H9 (cell line): ENCODE data around the gene MN1. TPM values are rescaled to one million over a fixed set of nuclear protein-coding genes. Genes with fewer than 3 reads are reported as not detected.

Experiments
- DNase-seq: peaks from one replicate; pipeline ENCODE4 v3.0.0-alpha.2; 2017
- H2AFZ ChIP-seq: one replicate; pipeline ENCODE4 v1.6.1; 2013; ENCODE audit warnings: mild to moderate bottlenecking, low read length, control low read depth, moderate library complexity
- H2AK5ac ChIP-seq: 2 replicates; pipeline ENCODE4 v1.6.1; 2013; ENCODE audit warnings: low read length, control low read depth, mixed read lengths; ENCODE audit not compliant: insufficient read length
- H2BK120ac ChIP-seq: one replicate; pipeline ENCODE4 v1.6.1; 2013; ENCODE audit warnings: low read depth, mild to moderate bottlenecking, low read length, control low read depth, inconsistent platforms; ENCODE audit not compliant: poor library complexity, severe bottlenecking
- H2BK12ac ChIP-seq: 2 replicates; pipeline ENCODE4 v1.6.1; 2013; ENCODE audit warnings: low read length, control low read depth, mixed read lengths, low read depth; ENCODE audit not compliant: insufficient read length
- H2BK15ac ChIP-seq: 2 replicates; pipeline ENCODE4 v1.6.1; 2013; ENCODE audit warnings: low read depth, low read length, control low read depth
- H2BK20ac ChIP-seq: one replicate; pipeline ENCODE4 v1.6.1; 2013; ENCODE audit warnings: low read depth, mild to moderate bottlenecking, low read length, control low read depth, inconsistent platforms; ENCODE audit not compliant: poor library complexity, severe bottlenecking
- H2BK5ac ChIP-seq: 2 replicates; pipeline ENCODE4 v1.6.1; 2013; ENCODE audit warnings: low read length, control low read depth, mixed read lengths; ENCODE audit not compliant: insufficient read length
- H3K14ac ChIP-seq: 2 replicates; pipeline ENCODE4 v1.6.1; 2013; ENCODE audit warnings: low read length, control low read depth; ENCODE audit not compliant: insufficient read depth
- H3K18ac ChIP-seq: 2 replicates; pipeline ENCODE4 v1.6.1; 2013; ENCODE audit warnings: low read depth, mild to moderate bottlenecking, mixed read lengths, low read length, control low read depth; ENCODE audit not compliant: insufficient read length
- H3K23ac ChIP-seq: 2 replicates; pipeline ENCODE4 v1.6.1; 2013; ENCODE audit warnings: low read length, control low read depth, mixed read lengths, low read depth; ENCODE audit not compliant: insufficient read length
- H3K23me2 ChIP-seq: 2 replicates; pipeline ENCODE4 v1.6.1; 2013; ENCODE audit warnings: low read depth, mild to moderate bottlenecking, mixed read lengths, low read length, control low read depth; ENCODE audit not compliant: insufficient read length, poor library complexity, severe bottlenecking
- H3K27ac ChIP-seq: 2 replicates; pipeline ENCODE4 v1.5.1; 2013; ENCODE audit warnings: low read length, control low read depth, mixed read lengths, low read depth; ENCODE audit not compliant: insufficient read length
- H3K27me3 ChIP-seq: 2 replicates; pipeline ENCODE4 v1.6.1; 2013; ENCODE audit warnings: low read length, control low read depth, inconsistent platforms; ENCODE audit not compliant: insufficient read depth
- H3K4ac ChIP-seq: 2 replicates; pipeline ENCODE4 v1.6.1; 2013; ENCODE audit warnings: low read depth, mild to moderate bottlenecking, control low read depth, inconsistent platforms, low read length, moderate library complexity
- H3K4me1 ChIP-seq: 2 replicates; pipeline ENCODE4 v1.6.1; 2013; ENCODE audit warnings: low read length, control low read depth, inconsistent platforms; ENCODE audit not compliant: insufficient read depth
- H3K4me2 ChIP-seq: 2 replicates; pipeline ENCODE4 v1.6.1; 2013; ENCODE audit warnings: low read length, control low read depth, mixed read lengths; ENCODE audit not compliant: insufficient read length, insufficient read depth
- H3K56ac ChIP-seq: 2 replicates; pipeline ENCODE4 v1.6.1; 2013; ENCODE audit warnings: low read depth, mild to moderate bottlenecking, mixed read lengths, low read length, control low read depth; ENCODE audit not compliant: insufficient read length
- H3K79me1 ChIP-seq: 2 replicates; pipeline ENCODE4 v1.6.1; 2013; ENCODE audit warnings: low read depth, mild to moderate bottlenecking, moderate library complexity, low read length, control low read depth, inconsistent platforms; ENCODE audit not compliant: insufficient read depth, poor library complexity, severe bottlenecking
- H3K79me2 ChIP-seq: 2 replicates; pipeline ENCODE4 v1.6.1; 2013; ENCODE audit warnings: low read length, control low read depth, inconsistent platforms; ENCODE audit not compliant: insufficient read depth
- H3K9ac ChIP-seq: 2 replicates; pipeline ENCODE4 v1.6.1; 2013; ENCODE audit warnings: low read length, control low read depth, mixed read lengths; ENCODE audit not compliant: insufficient read length; ENCODE audit errors: extremely low read depth
- H3K9me3 ChIP-seq: one replicate; pipeline ENCODE4 v1.6.1; 2013; ENCODE audit warnings: low read depth, low read length, inconsistent platforms; ENCODE audit not compliant: control insufficient read depth
- H3T11ph ChIP-seq: one replicate; pipeline ENCODE4 v1.6.1; 2013; ENCODE audit warnings: mild to moderate bottlenecking, low read length, control low read depth, inconsistent platforms
- H4K20me1 ChIP-seq: one replicate; pipeline ENCODE4 v1.6.1; 2013; ENCODE audit not compliant: control insufficient read depth, insufficient read length, insufficient read depth
- H4K5ac ChIP-seq: 2 replicates; pipeline ENCODE4 v1.6.1; 2013; ENCODE audit warnings: low read depth, mild to moderate bottlenecking, mixed read lengths, low read length, control low read depth; ENCODE audit not compliant: insufficient read length
- H4K8ac ChIP-seq: replicated peaks from 2 replicates; pipeline ENCODE4 v1.6.1; 2013; ENCODE audit warnings: low read length, control low read depth, mixed read lengths, low read depth; ENCODE audit not compliant: insufficient read length
- H4K91ac ChIP-seq: 2 replicates; pipeline ENCODE4 v1.6.1; 2013; ENCODE audit warnings: low read depth, mild to moderate bottlenecking, moderate library complexity, mixed read lengths, low read length, control low read depth; ENCODE audit not compliant: insufficient read length
- H3K27ac Mint-ChIP-seq, 3 experiments: 2 replicates in 2 of 3; 3 replicates in 1 of 3; pipeline ENCODE4 v1.8.0; 2020 to 2021; ENCODE audit warnings: mixed read lengths in 3 of 3, mild to moderate bottlenecking in 1 of 3, moderate library complexity in 1 of 3
- H3K27me3 Mint-ChIP-seq: 2 replicates; pipeline ENCODE4 v1.8.0; 2021; ENCODE audit warnings: low read depth, mild to moderate bottlenecking, moderate library complexity, mixed read lengths
- H3K36me3 Mint-ChIP-seq, 3 experiments: 2 replicates in 2 of 3; 3 replicates in 1 of 3; pipeline ENCODE4 v1.8.0; 2020 to 2021; ENCODE audit warnings: low read depth in 3 of 3, mixed read lengths in 3 of 3; ENCODE audit not compliant: insufficient read depth in 1 of 3
- H3K4me1 Mint-ChIP-seq, 2 experiments: 2 replicates each; pipeline ENCODE4 v1.8.0; 2020; ENCODE audit warnings: mixed read lengths in 2 of 2
- H3K4me3 Mint-ChIP-seq, 2 experiments: 2 replicates in 1 of 2; 3 replicates in 1 of 2; pipeline ENCODE4 v1.8.0; 2020 to 2021; ENCODE audit warnings: mild to moderate bottlenecking in 2 of 2, mixed read lengths in 2 of 2, moderate library complexity in 1 of 2
- H3K9me3 Mint-ChIP-seq, 2 experiments: 2 replicates in 1 of 2; 3 replicates in 1 of 2; pipeline ENCODE4 v1.8.0; 2020; ENCODE audit warnings: mild to moderate bottlenecking in 2 of 2, mixed read lengths in 2 of 2, moderate library complexity in 1 of 2
- CTCF ChIP-seq: fragments of 200-600 bp; sonication (generic); conservative IDR thresholded peaks from 3 replicates; pipeline ENCODE4 v1.8.0; 2021; ENCODE audit warnings: antibody characterized with exemption, mild to moderate bottlenecking
- WGBS: extraction: QIAGEN DNeasy Blood & Tissue Kit; methylation state at CpG from one replicate; pipeline ENCODE4 v1.1.7; 2013; ENCODE audit warnings: missing lambda C conversion rate, low lambda C conversion rate, mixed read lengths; ENCODE audit not compliant: insufficient read length; ENCODE audit errors: extremely low coverage; 5-methylcytosine and 5-hydroxymethylcytosine counted together
- total RNA-seq: library from RNA; stranded (reverse); gene quantifications from 2 replicates; pipeline ENCODE4 v1.2.1, GENCODE V29; 2021

MN1 gene
- total RNA-seq, 1 experiment from 2014 or later: 2.8 TPM

GRCh38 chr22:27750584-27751265 lies 50.8 kb downstream of the MN1 start:
- no peak for TF ChIP-seq CTCF
- H3K27ac Mint-ChIP-seq: peak overlapping the region; percentile 39 to 86 (median 41); a peak in 3 of 7 replicates
- H3K4me3 Mint-ChIP-seq: no peak overlapping the region
- Histone ChIP-seq H3K4me1 (peaks cover 20% of the 10 kb centered on the region), H2BK12ac (no peak overlapping the region), H2BK15ac (no peak overlapping the region), H3K27me3 (no peaks in the 10 kb centered on the region; the same call in 1 of the 2 replicates), H3K14ac (no peak overlapping the region), H3K9me3 (no peaks in the 10 kb centered on the region), H3K4me2 (no peak overlapping the region), H4K91ac (no peak overlapping the region), H2AFZ (no peak overlapping the region), H3K79me2 (no peaks in the 10 kb centered on the region), H3K23me2 (no peaks in the 10 kb centered on the region), H4K20me1 (peaks cover 2% of the 10 kb centered on the region), H3K27ac (no peak overlapping the region), H3T11ph (no peak overlapping the region), H2BK20ac (no peak overlapping the region), H3K79me1 (no peaks in the 10 kb centered on the region), H4K5ac (no peak overlapping the region), H3K4ac (no peak overlapping the region), H2BK5ac (no peak overlapping the region), H2AK5ac (no peak overlapping the region), H3K56ac (no peak overlapping the region), H3K23ac (no peak overlapping the region), H3K9ac (no peak overlapping the region), H3K18ac (no peak overlapping the region), H2BK120ac (no peak overlapping the region), H4K8ac (no peak overlapping the region)
- peaks cover 19% of the 10 kb centered on the region for H3K27me3 Mint-ChIP-seq
- H3K36me3 Mint-ChIP-seq: no peaks in the 10 kb centered on the region; a peak in 1 of 7 replicates
- no peaks in the 10 kb centered on the region for H3K9me3 Mint-ChIP-seq
- WGBS: no CpG with 5 or more reads among the region's 13 CpGs
- no peak for DNase-seq
- peaks cover 43 to 49% of the 10 kb centered on the region in 2 experiments for H3K4me1 Mint-ChIP-seq
